NCI-H748 treated with DMSO at 0.1 percent for 48 hours (cell line): ENCODE measurements around the gene ADRA2C.

ENCODE experiments used
- DNase-seq: peaks from one replicate; lab custom pipeline; 2025; lab: John Stamatoyannopoulos, UW

ADRA2C gene

DNA sequence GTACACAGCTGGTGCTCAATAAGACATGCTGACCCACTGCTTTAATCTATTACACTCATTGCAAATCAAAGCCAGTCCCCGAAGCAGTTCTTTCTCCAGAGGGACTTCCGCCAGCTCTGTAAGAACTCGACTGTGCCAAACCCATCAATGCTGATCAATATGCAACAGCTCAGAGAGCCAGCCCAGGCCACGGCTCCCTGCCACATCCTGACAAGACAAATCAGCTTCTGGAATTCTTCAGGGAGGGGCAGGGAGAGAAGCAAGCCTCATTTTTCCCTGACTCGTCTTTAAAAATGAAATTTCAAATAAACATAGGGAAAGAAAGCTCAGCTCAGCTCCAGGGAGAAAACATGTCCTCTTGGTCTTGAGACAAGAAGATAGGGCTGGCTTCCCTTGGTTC lies 5.3 kb upstream of the ADRA2C start:
- no peak for DNase-seq

DNA sequence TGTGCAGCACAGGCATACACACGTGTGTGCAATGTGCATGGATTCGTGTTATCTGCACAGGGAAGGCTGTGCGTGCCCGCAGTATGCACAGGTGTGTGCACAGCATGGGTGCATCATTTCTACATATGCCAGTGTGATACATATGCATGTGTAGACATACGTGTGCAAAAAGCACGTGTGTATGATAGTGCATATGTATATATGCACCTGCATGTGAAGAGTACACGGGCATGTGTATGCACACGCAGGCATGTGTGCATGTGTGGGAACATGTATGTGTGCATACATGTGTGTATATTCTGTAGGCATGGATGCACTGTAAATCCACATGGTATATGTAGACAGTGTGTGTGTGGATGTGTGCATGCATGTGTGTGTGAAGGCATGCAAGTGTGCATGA lies 3.9 kb upstream of the ADRA2C start:
- no peak for DNase-seq

GRCh38 chr4:3762753-3763549 lies 3.2 kb upstream of the ADRA2C start:
- DNase-seq = no peak

- no peak for DNase-seq
These were observed 732 bp upstream of the ADRA2C start for GRCh38 chr4:3765271-3766035.

DNA sequence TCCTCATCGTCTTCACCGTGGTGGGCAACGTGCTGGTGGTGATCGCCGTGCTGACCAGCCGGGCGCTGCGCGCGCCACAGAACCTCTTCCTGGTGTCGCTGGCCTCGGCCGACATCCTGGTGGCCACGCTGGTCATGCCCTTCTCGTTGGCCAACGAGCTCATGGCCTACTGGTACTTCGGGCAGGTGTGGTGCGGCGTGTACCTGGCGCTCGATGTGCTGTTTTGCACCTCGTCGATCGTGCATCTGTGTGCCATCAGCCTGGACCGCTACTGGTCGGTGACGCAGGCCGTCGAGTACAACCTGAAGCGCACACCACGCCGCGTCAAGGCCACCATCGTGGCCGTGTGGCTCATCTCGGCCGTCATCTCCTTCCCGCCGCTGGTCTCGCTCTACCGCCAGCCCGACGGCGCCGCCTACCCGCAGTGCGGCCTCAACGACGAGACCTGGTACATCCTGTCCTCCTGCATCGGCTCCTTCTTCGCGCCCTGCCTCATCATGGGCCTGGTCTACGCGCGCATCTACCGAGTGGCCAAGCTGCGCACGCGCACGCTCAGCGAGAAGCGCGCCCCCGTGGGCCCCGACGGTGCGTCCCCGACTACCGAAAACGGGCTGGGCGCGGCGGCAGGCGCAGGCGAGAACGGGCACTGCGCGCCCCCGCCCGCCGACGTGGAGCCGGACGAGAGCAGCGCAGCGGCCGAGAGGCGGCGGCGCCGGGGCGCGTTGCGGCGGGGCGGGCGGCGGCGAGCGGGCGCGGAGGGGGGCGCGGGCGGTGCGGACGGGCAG lies 792 bp downstream of the ADRA2C start:
- no peak for DNase-seq

- DNase-seq = no peak
These were observed 1.5 kb downstream of the ADRA2C start for GRCh38 chr4:3767570-3768288.

- no peak for DNase-seq
These were observed 2.9 kb downstream of the ADRA2C start for GRCh38 chr4:3768842-3769641.

DNA sequence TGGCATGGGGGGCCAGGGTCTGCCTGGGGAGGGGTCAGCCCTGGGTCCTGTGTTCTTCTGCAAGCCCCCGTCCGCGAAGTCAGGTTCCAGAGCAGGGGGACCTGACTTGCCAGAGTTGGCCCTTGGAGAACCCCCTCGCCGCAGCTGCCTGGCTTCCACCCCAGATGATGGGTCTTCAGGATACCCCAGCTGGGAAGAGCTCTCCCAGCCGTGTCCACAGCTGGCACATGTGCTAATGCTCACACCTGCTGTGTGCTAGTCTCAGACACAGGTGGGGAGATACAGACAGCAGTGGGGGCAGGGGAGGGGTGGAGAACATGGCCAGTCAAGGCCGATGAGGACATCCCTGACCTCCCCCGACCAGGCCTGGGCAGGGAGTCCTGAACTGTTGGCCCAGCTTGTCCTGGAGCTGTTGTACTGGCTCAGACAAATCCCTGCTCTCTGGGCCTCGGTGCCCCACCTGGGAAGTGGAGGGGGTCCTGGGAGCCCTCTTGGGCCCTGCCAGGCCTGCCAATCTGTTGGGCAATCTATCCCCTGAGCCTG lies 3.5 kb downstream of the ADRA2C start:
- DNase-seq = no peak

- DNase-seq = no peak
These were observed 4.4 kb downstream of the ADRA2C start for GRCh38 chr4:3770323-3771163.

DNA sequence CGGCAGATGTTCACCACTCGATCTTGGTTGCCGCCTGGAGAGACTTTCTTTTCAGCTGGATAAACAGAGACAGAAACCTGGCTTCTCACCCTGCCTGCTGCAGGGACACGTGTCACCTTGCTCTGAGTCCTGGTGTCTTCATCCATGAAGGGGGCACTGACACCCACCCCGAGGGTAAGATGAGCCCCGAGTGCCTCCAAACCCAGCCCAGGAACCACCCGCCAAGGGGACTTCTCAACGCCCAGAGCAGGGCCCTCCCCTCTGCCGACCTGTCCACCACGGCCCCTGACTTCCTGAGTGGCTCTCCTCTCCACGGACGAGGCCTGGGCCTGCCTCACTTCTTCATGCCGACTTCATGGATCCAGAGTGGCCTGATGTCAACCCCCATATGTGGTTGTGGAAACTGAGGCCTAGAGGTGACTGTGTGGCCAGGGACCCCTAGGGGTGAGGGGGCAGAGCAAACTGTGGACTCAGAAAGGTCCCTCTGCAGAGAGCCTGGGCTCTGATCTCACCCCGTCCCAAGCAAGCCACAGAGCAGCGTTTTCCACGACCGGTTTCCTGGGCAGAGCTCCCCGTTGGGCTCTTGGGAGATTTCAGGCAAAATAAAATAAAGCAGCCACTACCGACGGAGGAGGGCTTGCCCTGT lies 5.1 kb downstream of the ADRA2C start:
- DNase-seq = no peak

DNA sequence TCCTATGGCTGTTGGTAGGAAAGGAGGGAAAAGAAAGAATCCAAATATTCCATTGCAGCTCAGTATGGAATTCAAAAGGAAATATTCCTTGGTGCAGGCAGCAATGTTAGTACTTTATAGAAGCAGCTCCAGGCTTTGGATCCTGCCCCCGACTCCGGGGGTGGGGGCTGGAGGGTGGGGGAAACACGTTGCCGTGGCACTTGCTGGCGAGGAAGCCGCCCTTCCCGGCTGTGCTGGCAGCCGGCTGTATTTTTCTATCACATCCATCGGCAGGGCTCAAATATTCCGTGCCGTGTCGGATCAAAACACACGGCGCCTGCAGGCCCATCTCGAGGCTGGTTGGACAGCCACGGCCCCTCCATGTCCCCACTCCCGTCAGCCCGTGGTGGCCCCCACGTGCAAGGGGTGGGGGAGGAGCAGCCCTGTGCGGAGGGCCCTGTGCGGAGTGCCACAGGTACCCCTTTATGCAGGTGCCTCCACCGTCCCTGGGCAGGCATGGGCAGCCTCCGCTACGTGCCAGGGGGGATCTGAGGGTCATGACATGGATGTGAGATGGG lies 5.8 kb downstream of the ADRA2C start:
- DNase-seq = no peak

DNA sequence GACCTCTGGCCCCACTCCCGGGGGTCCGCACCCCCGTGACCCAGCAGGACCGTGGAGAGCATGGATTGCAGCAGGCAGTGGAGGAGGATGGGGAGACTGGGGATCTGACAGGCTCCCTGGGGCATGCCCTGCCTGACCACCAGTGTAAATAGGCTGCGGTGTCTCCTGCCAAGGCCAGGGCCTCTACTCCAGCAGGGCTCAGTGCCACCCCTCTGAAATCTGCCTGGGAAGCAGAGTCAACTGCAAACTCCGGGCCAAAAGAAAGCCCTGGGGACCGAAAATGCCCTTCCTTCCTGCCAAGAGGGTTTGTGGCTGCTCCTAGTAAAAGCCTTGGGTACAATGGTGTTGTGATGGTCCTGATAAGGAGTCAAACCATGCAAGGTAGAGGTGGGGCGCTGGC lies 6.4 kb downstream of the ADRA2C start:
- DNase-seq = no peak

GRCh38 chr4:3773552-3774001 lies 7.4 kb downstream of the ADRA2C start:
- no peak for DNase-seq

- no peak for DNase-seq
These were observed 8.2 kb downstream of the ADRA2C start for GRCh38 chr4:3774253-3774883.

DNA sequence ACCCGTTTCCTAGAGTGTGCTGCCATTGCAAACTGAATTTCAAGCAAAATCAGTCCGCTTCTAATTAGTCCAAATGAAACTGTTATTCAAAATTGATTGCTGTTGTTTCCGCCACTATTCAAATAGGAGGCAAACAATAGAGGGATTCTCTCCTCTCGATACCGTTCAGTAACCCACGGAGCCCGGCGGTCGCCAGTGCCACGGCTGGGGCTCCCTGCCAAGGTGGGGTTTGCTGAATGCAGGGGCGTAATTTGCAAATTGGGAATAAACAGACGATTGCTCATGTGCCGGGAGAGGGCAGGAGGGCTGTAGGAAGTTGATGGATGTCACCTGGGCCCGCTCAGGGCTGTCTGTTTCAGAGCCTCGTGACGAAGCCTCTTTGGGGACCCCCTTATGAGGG lies 8.8 kb downstream of the ADRA2C start:
- no peak for DNase-seq

- no peak for DNase-seq
These were observed 9.4 kb downstream of the ADRA2C start for GRCh38 chr4:3775576-3775975.

DNA sequence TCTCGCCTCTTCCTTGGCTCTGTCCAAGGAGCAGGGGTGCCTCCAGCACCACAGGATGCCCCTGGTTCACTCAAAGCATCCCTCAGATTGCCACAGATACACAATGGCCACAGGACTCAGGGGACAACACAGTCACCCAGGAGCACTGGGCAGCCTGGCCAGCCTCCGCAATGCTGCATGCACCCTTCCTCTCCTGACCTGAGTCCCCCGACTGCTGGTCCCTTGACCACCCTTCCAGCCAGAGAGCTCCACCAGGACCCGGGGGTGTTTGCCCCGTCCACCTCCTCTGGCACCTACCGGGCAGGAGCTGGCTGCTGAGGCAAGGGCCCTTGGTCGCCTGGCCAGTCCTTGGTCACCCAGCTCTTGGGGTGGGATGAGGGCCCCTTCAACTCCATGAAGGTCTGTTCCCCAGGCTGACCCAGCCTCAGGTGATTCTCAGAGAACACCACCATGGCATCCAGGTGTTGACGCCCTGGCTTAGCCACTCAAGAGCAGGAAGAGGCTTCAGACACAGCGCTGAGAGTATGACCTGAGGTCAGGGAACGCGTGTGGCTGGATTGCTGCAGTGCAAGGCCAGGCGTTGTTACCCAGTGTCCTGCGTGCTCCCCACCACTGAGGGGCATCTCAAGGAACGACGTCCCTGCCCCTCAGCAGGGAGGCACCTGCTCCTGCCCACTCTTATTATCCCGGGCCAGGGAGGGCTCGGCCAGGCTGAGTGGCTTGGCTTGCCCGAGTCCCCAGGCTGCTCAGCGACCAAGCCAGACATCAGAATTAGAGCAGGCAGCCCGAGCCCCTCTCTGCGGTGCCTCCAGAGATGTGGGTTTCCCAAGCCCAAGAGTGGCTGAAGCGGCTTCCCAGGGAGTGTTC lies 10.2 kb downstream of the ADRA2C start:
- no peak for DNase-seq

- DNase-seq = no peak
These were observed 10.8 kb downstream of the ADRA2C start for GRCh38 chr4:3777033-3777390.
